ENCODE data around the gene MTERF4.

DNA sequence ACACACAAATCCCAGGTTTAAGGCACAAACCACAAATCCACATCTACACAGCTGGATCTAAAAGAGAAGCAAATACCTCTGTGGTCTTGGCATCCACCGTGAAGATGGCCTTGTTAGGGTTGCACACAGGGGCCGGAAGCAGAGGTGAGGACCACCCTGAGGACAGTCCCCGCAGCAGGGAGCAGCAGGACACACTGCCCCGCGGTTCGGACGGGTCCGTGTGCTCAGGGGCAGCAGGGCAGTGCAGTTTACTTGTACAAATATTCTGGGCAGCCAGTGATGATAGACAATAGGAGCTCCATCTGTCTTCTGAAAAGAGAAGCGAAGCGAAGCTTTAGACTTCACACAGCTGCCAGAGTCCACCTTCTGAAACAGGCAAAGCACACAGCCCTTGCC, 38.4 kb upstream of the MTERF4 start:
- TF ChIP-seq, protein P1, sequence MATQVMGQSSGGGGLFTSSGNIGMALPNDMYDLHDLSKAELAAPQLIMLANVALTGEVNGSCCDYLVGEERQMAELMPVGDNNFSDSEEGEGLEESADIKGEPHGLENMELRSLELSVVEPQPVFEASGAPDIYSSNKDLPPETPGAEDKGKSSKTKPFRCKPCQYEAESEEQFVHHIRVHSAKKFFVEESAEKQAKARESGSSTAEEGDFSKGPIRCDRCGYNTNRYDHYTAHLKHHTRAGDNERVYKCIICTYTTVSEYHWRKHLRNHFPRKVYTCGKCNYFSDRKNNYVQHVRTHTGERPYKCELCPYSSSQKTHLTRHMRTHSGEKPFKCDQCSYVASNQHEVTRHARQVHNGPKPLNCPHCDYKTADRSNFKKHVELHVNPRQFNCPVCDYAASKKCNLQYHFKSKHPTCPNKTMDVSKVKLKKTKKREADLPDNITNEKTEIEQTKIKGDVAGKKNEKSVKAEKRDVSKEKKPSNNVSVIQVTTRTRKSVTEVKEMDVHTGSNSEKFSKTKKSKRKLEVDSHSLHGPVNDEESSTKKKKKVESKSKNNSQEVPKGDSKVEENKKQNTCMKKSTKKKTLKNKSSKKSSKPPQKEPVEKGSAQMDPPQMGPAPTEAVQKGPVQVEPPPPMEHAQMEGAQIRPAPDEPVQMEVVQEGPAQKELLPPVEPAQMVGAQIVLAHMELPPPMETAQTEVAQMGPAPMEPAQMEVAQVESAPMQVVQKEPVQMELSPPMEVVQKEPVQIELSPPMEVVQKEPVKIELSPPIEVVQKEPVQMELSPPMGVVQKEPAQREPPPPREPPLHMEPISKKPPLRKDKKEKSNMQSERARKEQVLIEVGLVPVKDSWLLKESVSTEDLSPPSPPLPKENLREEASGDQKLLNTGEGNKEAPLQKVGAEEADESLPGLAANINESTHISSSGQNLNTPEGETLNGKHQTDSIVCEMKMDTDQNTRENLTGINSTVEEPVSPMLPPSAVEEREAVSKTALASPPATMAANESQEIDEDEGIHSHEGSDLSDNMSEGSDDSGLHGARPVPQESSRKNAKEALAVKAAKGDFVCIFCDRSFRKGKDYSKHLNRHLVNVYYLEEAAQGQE (IDR thresholded peaks at IDR 0.05; ENCODE audit: insufficient replicate concordance, low read depth) = no peak
- TF ChIP-seq, protein P2, sequence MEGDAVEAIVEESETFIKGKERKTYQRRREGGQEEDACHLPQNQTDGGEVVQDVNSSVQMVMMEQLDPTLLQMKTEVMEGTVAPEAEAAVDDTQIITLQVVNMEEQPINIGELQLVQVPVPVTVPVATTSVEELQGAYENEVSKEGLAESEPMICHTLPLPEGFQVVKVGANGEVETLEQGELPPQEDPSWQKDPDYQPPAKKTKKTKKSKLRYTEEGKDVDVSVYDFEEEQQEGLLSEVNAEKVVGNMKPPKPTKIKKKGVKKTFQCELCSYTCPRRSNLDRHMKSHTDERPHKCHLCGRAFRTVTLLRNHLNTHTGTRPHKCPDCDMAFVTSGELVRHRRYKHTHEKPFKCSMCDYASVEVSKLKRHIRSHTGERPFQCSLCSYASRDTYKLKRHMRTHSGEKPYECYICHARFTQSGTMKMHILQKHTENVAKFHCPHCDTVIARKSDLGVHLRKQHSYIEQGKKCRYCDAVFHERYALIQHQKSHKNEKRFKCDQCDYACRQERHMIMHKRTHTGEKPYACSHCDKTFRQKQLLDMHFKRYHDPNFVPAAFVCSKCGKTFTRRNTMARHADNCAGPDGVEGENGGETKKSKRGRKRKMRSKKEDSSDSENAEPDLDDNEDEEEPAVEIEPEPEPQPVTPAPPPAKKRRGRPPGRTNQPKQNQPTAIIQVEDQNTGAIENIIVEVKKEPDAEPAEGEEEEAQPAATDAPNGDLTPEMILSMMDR (IDR thresholded peaks at IDR 0.05; ENCODE audit: insufficient read depth, low read length) = no peak
- TF ChIP-seq POLR2AphosphoS5 (IDR thresholded peaks at IDR 0.05; ENCODE audit: low read depth) = no peak
- no peak for TF ChIP-seq GABPA (IDR thresholded peaks at IDR 0.05; ENCODE audit: low read depth)

Measured in HL-60 (cell line).